ENCODE data around the gene SETD6.

DNA sequence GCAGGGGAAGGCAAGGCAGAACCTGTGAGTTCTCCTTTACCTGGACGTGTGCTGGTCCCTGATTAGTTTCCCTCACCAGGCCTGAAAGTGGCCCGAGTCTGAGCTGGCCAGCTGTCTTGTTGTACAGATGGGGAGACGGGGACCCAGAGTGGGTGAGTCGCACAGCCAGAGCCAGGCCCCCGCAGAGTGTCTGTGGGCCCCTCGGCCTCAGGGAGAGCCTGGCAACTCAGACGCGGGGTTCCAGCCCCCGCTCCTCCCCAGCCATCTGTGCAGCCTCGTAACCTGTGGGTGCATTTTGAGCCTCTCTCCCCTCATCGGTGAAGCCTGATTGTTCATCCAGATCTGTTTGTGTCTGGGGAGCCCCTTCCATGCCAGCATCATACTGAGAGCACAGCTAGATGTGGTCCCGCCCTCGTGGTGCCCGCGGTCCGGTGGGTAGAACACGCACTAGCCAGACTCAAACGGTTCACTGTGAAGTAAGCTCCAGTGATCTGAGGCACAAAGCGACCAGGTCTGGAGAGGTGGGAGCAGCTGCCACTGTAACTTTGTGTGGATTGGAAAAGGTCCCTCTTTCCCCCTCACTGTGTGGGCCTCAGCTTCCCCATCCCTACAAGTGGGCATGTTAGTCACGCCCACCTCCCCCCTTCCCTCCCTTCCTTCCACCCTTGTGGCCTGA lies 21.4 kb upstream of the SETD6 start:
- TF ChIP-seq ZNF274 (IDR thresholded peaks at IDR 0.05; ENCODE audit: low read length): no peak
- TF ChIP-seq ZNF274 (tag by site-specific recombination; IDR thresholded peaks at IDR 0.05; ENCODE audit: borderline replicate concordance): no peak
- TF ChIP-seq CTCF (tag by site-specific recombination; IDR thresholded peaks at IDR 0.05): no peak
- no peak for TF ChIP-seq KLF1 (tag by site-specific recombination; IDR thresholded peaks at IDR 0.05)
- TF ChIP-seq ZNF785 (tag by site-specific recombination; IDR thresholded peaks at IDR 0.05): no peak
- no peak for TF ChIP-seq ZFP41 (tag by site-specific recombination; IDR thresholded peaks at IDR 0.05; ENCODE audit: borderline replicate concordance)
- no peak for TF ChIP-seq ZBTB21 (tag by site-specific recombination; IDR thresholded peaks at IDR 0.05)
- no peak for TF ChIP-seq ZBTB49 (tag by site-specific recombination; IDR thresholded peaks at IDR 0.05; ENCODE audit: low read depth)
- TF ChIP-seq ZNF24 (tag by site-specific recombination; IDR thresholded peaks at IDR 0.05): no peak
- no peak for TF ChIP-seq ZNF366 (tag by site-specific recombination; conservative IDR thresholded peaks at IDR 0.05)
- no peak for TF ChIP-seq PRDM1 (tag by site-specific recombination; IDR thresholded peaks at IDR 0.05)
- TF ChIP-seq YY1 (tag by site-specific recombination; IDR thresholded peaks at IDR 0.05): no peak
- TF ChIP-seq FEZF1 (tag by site-specific recombination; IDR thresholded peaks at IDR 0.05): no peak
